ENCODE results near the gene FAM13C.

The FAM13C gene

GRCh38 chr10:59333701-59334100 is 28.6 kb downstream of the FAM13C start:
- TF ChIP-seq ZNF565 (CRISPR knock-in tag; conservative IDR thresholded peaks at IDR 0.05; ENCODE audit: low read depth): no peak
- no peak for TF ChIP-seq ZC3H10 (CRISPR knock-in tag; IDR thresholded peaks at IDR 0.05)
- TF ChIP-seq ZNF70 (CRISPR knock-in tag; IDR thresholded peaks at IDR 0.05): no peak
- TF ChIP-seq PPARA (CRISPR knock-in tag; IDR thresholded peaks at IDR 0.05; ENCODE audit: borderline replicate concordance): no peak
- no peak for TF ChIP-seq ZFP30 (CRISPR knock-in tag; IDR thresholded peaks at IDR 0.05)
- no peak for TF ChIP-seq TOX (CRISPR knock-in tag; IDR thresholded peaks at IDR 0.05; ENCODE audit: borderline replicate concordance)
- TF ChIP-seq, protein P1, sequence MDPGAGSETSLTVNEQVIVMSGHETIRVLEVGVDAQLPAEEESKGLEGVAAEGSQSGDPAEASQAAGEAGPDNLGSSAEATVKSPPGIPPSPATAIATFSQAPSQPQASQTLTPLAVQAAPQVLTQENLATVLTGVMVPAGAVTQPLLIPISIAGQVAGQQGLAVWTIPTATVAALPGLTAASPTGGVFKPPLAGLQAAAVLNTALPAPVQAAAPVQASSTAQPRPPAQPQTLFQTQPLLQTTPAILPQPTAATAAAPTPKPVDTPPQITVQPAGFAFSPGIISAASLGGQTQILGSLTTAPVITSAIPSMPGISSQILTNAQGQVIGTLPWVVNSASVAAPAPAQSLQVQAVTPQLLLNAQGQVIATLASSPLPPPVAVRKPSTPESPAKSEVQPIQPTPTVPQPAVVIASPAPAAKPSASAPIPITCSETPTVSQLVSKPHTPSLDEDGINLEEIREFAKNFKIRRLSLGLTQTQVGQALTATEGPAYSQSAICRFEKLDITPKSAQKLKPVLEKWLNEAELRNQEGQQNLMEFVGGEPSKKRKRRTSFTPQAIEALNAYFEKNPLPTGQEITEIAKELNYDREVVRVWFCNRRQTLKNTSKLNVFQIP (CRISPR knock-in tag; IDR thresholded peaks at IDR 0.05; ENCODE audit: borderline replicate concordance, low read depth): no peak
- no peak for TF ChIP-seq BACH2 (CRISPR knock-in tag; IDR thresholded peaks at IDR 0.05; ENCODE audit: borderline replicate concordance)
- no peak for TF ChIP-seq TCF4 (CRISPR knock-in tag; IDR thresholded peaks at IDR 0.05; ENCODE audit: borderline replicate concordance)
- TF ChIP-seq, protein P2, sequence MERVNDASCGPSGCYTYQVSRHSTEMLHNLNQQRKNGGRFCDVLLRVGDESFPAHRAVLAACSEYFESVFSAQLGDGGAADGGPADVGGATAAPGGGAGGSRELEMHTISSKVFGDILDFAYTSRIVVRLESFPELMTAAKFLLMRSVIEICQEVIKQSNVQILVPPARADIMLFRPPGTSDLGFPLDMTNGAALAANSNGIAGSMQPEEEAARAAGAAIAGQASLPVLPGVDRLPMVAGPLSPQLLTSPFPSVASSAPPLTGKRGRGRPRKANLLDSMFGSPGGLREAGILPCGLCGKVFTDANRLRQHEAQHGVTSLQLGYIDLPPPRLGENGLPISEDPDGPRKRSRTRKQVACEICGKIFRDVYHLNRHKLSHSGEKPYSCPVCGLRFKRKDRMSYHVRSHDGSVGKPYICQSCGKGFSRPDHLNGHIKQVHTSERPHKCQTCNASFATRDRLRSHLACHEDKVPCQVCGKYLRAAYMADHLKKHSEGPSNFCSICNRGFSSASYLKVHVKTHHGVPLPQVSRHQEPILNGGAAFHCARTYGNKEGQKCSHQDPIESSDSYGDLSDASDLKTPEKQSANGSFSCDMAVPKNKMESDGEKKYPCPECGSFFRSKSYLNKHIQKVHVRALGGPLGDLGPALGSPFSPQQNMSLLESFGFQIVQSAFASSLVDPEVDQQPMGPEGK (CRISPR knock-in tag; IDR thresholded peaks at IDR 0.05; ENCODE audit: borderline replicate concordance): no peak
- no peak for TF ChIP-seq SNAI2 (CRISPR knock-in tag; IDR thresholded peaks at IDR 0.05)
- TF ChIP-seq ZFP3 (CRISPR knock-in tag; IDR thresholded peaks at IDR 0.05): no peak
- TF ChIP-seq ISL1 (CRISPR knock-in tag; IDR thresholded peaks at IDR 0.05): no peak
- no peak for TF ChIP-seq OSR1 (CRISPR knock-in tag; IDR thresholded peaks at IDR 0.05)
- TF ChIP-seq ESRRG (CRISPR knock-in tag; IDR thresholded peaks at IDR 0.05): no peak
- no peak for TF ChIP-seq ARNTL (CRISPR knock-in tag; IDR thresholded peaks at IDR 0.05; ENCODE audit: borderline replicate concordance, low read depth)
- no peak for TF ChIP-seq RARB (CRISPR knock-in tag; IDR thresholded peaks at IDR 0.05)
- TF ChIP-seq GLIS3 (CRISPR knock-in tag; IDR thresholded peaks at IDR 0.05): no peak
- ATAC-seq: no peak

DNA sequence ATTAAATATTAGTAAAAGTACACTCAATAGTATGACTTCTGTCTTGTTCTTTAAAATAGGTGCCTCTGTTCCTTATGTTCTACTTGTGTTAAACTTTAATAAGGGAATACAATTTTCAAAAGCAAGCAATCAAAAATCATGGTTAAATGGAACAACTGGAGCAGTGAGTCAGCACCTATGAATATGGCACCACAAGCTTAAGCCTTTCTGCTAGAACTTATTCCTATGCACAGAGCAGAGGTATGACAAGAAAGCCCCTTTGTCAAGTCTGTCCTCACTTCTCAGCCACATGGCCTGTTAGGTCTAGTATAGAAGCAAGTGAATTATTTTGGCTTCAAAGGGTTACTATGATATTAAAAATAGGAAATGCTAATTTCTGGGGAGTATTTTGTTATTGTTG is 29.8 kb downstream of the FAM13C start:
- no peak for TF ChIP-seq ISL1 (CRISPR knock-in tag; IDR thresholded peaks at IDR 0.05)
- no peak for TF ChIP-seq ARNTL (CRISPR knock-in tag; IDR thresholded peaks at IDR 0.05; ENCODE audit: borderline replicate concordance, low read depth)
- TF ChIP-seq ZC3H10 (CRISPR knock-in tag; IDR thresholded peaks at IDR 0.05): no peak
- TF ChIP-seq GLIS3 (CRISPR knock-in tag; IDR thresholded peaks at IDR 0.05): no peak
- TF ChIP-seq, protein P2 (CRISPR knock-in tag; IDR thresholded peaks at IDR 0.05; ENCODE audit: borderline replicate concordance): no peak
- no peak for TF ChIP-seq RARB (CRISPR knock-in tag; IDR thresholded peaks at IDR 0.05)
- no peak for TF ChIP-seq CSDC2 (CRISPR knock-in tag; IDR thresholded peaks at IDR 0.05)
- TF ChIP-seq, protein P3, sequence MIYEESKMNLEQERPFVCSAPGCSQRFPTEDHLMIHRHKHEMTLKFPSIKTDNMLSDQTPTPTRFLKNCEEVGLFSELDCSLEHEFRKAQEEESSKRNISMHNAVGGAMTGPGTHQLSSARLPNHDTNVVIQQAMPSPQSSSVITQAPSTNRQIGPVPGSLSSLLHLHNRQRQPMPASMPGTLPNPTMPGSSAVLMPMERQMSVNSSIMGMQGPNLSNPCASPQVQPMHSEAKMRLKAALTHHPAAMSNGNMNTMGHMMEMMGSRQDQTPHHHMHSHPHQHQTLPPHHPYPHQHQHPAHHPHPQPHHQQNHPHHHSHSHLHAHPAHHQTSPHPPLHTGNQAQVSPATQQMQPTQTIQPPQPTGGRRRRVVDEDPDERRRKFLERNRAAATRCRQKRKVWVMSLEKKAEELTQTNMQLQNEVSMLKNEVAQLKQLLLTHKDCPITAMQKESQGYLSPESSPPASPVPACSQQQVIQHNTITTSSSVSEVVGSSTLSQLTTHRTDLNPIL (CRISPR knock-in tag; IDR thresholded peaks at IDR 0.05; ENCODE audit: low read depth): no peak
- TF ChIP-seq OSR1 (CRISPR knock-in tag; IDR thresholded peaks at IDR 0.05): no peak
- no peak for TF ChIP-seq PPARA (CRISPR knock-in tag; IDR thresholded peaks at IDR 0.05; ENCODE audit: borderline replicate concordance)
- TF ChIP-seq ZNF70 (CRISPR knock-in tag; IDR thresholded peaks at IDR 0.05): no peak
- no peak for TF ChIP-seq SNAI2 (CRISPR knock-in tag; IDR thresholded peaks at IDR 0.05)
- no peak for TF ChIP-seq ZFP30 (CRISPR knock-in tag; IDR thresholded peaks at IDR 0.05)
- TF ChIP-seq ESRRG (CRISPR knock-in tag; IDR thresholded peaks at IDR 0.05): no peak
- ATAC-seq: no peak

DNA sequence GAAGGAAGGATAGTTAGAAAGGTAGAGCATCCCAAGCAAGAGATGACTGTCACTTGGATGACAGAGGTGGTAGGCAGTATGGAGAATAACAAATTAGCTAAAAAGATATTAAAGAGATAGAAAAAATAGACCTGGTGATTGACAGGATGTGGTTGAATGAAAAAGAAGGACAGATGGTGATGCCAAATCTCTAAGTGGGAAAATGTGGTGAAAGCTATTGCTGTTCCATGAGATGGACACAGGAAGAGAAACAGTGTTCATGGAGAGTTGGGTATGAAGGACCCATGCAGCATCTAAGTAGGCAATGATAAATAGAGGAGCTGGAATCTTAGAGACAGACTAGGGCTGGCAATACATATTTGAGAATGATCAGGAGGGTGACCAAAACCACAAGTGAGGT is 30.7 kb downstream of the FAM13C start:
- no peak for ATAC-seq
- TF ChIP-seq, protein P1 (CRISPR knock-in tag; IDR thresholded peaks at IDR 0.05; ENCODE audit: borderline replicate concordance, low read depth): no peak
- TF ChIP-seq, protein P3 (CRISPR knock-in tag; IDR thresholded peaks at IDR 0.05; ENCODE audit: low read depth): no peak
- TF ChIP-seq CSDC2 (CRISPR knock-in tag; IDR thresholded peaks at IDR 0.05) (no peak), OSR1 (CRISPR knock-in tag; IDR thresholded peaks at IDR 0.05) (no peak), TSHZ2 (CRISPR knock-in tag; IDR thresholded peaks at IDR 0.05) (no peak), ISL1 (CRISPR knock-in tag; IDR thresholded peaks at IDR 0.05) (no peak)
